GM19397 (cell line): Measurements from ENCODE around the gene SYT13.

Source experiments
- ATAC-seq: cut with Tn5 transposase; IDR thresholded peaks from one replicate; pipeline ENCODE4 v1.9.1; 2021; ENCODE audit warnings: mild to moderate bottlenecking, moderate library complexity; ENCODE audit not compliant: unreplicated experiment

The SYT13 gene

GRCh38 chr11:45275828-45276227 is 10.3 kb downstream of the SYT13 start:
- ATAC-seq, result no peak

DNA sequence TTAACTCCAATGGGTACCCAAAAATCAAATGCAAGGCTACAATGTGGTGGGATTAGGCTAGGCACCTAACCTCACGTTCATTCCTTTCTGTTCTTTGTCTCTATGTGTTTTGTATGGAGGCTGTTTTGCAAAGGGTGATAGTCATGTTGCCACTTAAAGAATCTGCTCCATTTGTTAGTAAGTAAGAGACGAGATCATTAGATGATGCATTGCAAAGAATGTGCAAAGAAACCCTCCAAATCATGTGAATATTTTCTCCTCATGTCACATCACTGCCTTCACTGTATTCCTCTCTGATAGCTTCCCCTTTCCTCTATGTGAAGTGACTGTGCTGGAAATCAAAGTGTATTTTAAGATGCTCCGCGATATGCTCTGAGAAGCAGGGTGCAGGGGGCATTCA is 11.9 kb downstream of the SYT13 start:
- no peak for ATAC-seq

GRCh38 chr11:45273509-45273908 is 12.6 kb downstream of the SYT13 start:
- no peak for ATAC-seq

GRCh38 chr11:45272701-45273100 is 13.4 kb downstream of the SYT13 start:
- ATAC-seq, result no peak

DNA sequence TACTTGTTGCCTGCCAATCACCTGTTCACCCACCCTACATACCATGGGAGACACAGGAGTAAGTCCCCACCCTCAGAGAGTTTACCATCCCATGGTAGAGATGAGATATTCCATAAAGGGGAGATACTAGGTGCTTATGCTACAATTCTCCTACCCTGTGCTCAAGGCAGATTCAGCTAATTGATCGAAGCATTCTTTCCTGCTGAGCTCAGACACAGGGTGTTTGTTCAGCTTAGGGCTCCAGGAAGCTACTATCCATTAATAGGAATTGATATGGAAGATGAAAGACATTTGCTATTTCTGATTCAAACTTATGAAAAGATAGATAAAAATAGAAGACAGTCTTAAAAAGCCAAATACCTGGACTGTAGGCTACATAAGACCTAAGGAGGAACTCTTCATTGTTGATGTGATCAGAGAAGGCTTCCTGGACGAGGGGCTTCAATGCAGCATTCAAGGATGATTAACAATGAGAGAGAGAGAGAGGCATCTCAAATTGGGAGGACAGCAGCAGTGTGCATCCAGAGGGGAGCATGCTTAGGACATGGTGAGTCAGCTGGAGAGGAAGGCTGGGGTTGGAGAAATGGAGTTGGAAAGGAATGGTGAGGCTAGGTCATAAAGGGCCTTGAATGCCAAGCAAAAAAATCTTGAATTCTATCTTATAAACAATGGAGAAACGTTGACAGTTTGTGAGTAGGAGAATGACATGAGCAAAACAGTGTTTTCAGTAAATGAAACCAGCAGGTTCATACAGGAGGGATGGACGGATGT is 15.0 kb downstream of the SYT13 start:
- ATAC-seq, result no peak

- no peak for ATAC-seq
These were observed 16.5 kb downstream of the SYT13 start for GRCh38 chr11:45269678-45270077.

DNA sequence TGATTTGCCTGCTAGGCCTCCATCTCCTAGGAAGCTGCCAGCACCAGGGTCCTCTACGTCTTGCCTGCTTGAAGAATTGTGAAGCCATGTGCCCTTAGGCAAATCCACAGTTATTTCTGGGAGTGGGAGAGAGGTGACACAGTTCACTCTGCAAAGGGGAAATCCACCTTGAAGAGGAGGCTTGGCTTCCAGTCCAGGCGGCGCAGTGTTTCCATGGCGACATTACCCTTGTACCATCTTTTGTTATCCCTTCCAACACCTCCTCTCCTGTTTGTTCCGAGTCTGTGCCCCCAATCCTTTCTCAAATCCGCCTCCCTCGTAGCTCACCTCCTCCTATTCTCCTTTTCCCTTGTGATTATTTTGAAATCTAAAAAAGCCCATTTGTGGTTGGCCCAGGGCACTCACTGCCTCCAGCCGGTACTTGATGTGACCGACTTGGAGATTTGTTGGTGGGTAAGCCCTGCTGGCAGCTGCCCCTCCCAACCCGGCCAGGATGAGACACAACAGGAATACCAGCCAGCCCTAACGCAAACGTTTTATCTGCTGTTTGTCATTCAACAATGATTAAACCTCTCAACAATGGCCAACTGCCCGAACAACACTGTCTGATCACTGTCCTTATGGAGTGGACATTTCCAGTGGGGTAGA is 18.4 kb downstream of the SYT13 start:
- no peak for ATAC-seq

DNA sequence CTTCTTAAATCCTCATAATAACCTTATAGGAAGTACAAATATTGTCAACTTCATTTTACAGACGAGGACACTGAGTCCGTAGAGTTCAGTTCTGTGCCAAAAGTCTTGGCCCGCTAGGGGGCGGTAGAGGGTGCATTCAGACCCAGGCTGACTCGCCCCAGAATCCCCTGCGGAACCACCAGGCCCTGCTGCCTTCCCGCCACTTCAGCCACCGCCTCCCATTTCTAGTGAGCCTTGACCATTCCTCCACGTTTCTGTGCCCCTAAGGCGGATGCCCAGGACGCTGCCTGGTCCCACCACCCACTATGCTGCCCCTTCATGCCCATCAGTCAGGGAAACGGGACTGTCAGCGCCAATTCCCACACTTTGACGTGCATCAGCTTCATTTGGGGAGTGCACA is 19.1 kb downstream of the SYT13 start:
- no peak for ATAC-seq

DNA sequence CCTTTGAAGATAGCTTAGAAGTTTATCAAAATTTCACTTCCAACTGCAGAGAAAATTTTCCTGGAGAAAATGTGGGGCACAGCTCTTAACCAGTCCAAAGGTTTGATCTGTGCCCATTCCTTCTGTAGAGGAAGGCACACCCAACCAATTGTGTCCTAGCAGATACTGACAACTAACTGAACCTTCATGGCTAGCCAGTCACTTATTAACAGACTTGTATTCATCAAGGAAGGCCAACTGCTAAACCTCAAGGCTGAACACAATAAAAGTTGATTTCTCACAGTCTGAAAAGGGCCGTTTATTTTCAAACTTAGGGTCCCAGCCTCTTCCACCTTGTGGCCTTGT is 19.5 kb downstream of the SYT13 start:
- ATAC-seq, result no peak

GRCh38 chr11:45265969-45266675 is 20.0 kb downstream of the SYT13 start:
- ATAC-seq, result no peak

DNA sequence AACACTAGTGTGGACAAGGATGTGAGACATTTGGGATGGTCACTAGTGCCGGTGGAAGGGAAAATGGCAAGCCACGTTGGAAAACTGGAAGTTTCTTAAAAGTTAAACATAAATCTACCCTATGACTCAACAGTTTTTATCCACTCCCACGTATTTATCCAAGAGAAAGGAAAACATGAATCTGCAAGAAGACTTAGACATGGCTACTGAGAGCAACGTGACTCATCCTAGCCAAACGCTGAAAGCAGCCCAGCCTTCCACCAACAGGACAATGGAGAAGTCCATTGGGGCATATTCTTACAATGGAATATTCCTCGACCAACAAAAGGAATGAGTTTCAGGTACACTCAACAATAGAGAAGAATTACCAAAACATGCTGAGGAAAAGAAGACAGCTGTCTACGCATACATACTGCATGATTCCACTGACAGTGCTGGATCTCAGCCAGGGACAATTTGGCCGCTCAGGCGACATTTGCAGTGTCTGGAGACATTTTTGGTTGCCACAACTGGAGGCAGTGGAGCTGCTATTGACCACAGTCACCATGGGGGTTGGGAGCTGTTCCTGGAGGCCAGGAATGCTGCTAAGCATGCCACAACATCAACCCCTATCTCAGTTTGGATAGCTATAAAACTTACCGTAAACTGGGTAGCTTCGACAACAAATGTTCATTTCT is 21.2 kb downstream of the SYT13 start:
- ATAC-seq, result no peak

DNA sequence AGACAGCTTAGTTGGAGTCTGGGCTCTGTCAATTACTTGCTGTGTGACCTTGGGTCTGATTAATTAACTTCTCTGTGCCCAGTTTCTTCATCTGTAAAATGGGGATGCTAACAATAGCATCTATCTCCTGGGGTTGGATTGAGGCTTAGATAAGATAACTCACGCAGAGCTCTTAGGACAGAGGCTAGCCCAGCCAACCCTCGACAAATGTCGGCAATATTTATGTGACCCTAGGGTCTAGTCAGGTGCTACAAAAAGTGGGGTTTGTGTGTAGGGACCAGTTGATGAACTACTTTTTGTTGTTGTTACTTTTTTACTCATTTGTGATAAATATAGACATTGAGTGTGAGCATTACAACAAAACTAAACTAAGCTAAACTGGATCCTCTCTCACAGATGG is 22.4 kb downstream of the SYT13 start:
- no peak for ATAC-seq

DNA sequence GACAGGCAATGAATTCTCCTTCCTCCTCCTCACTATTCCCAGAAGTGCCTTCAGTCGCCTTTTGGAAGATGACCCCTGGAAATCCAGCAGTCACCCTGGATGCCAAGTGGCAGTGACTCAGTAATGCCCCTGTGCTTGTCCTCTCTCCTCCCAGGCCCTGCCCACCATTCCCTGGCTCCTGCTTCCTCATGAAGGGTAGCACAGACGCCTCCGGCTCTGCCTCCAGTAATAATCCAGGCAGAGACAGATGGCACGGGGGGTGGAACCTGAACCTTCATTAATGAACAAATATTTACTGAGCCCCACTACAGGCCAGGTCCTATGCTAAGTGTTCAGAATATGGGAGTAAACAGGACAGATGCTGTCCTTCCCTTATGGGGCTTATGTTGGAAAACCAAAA is 23.2 kb downstream of the SYT13 start:
- ATAC-seq, result no peak

- no peak for ATAC-seq
These were observed 26.1 kb downstream of the SYT13 start for GRCh38 chr11:45260071-45260470.

DNA sequence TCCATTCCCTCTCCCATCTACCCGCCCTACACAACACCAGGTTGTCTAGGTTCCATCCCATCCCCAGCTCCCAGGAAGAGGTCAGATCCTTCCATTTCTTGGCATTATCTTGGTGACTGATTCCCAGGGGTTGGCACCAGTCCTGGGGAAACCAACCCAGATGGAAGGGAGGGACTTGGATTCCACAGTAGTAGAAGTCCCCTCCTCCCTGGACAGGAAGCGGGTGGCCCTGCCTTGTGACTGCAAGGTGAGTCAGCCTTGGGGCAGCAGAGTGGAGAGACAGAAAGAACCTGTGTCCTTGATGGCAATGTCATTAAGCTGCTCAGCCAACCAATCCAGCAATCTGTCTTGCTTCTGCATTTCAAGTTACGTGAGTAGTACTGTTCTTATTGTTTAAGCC is 26.5 kb downstream of the SYT13 start:
- no peak for ATAC-seq

DNA sequence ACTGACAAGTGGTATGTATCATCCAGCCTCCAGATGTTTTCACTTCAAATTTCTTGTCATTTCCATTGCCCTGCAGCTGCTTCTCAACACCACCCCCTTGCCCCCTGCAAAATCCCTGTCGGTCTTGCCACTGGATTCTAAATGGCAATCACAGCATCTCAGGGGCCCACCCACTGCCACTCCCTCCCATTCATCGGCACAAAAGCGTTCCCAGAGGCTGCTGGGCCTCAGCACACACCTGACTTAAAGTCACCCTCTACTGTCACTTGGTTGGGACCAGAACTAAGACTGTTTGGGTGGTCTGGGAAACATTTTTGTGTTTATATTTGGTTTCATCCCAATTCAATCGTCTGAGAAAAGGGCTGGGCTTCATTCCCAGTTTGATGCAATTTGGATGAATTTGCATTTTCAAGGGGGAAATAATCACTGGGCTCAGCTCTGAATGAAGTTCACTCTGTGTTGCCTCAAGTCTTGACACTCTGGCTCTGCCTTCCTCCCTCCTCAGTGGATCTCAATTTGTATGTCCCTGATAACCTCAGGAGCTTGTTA is 27.1 kb downstream of the SYT13 start:
- ATAC-seq, result no peak

GRCh38 chr11:45254070-45254469 is 32.1 kb downstream of the SYT13 start:
- ATAC-seq, result no peak

DNA sequence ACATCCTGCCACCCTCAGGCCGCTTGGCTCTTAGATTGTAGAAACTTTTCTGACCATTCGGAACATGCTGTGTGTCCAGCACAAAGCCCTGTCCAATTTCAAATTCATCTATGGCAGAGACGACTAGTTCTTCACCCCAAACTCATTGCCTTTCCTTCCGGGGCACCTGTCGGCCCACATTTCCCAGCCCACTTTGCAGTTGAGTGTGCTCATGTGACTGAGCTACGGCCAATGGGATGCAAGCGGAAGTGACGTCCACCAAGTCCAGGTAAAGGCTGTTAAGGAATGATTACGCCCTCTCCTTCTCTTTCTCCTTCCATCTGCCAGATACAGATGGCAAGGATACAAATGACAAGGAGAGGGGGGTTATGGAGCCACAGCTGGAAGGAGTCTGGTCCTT is 32.5 kb downstream of the SYT13 start:
- no peak for ATAC-seq

DNA sequence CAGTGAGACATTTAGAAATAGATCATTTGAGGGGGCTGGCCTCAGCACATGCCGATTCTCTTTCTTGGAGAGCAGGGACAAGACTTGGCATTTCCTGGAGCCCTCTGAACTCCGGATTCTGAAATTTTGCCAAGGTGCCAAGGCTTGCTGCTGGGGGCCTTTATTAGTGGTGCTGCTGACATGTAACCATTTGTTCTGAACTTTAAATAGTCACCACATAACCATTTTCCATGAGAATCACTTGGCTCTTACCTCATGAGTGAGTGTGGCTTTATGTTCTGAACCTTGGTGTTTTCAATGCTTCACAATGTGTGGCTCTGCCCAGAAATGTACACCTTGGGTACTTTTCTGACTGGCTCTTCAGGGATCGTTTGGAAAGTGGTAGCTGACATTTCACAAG is 33.3 kb downstream of the SYT13 start:
- ATAC-seq, result no peak

- ATAC-seq, result no peak
These were observed 33.8 kb downstream of the SYT13 start for GRCh38 chr11:45252134-45252856.
